ENCODE data around the gene ZNF385B. TPM values are rescaled to one million over a fixed set of nuclear protein-coding genes. Genes with fewer than 3 reads are reported as not detected.
"Not testable (repeated sequence)": the region's sequence is repeated elsewhere in the genome, so short reads cannot be mapped to it uniquely, and the experiment has no call there.

The ZNF385B gene
- polyA plus RNA-seq, 5 donors, result 4.2 to 7.1 (median 6.1) TPM

DNA sequence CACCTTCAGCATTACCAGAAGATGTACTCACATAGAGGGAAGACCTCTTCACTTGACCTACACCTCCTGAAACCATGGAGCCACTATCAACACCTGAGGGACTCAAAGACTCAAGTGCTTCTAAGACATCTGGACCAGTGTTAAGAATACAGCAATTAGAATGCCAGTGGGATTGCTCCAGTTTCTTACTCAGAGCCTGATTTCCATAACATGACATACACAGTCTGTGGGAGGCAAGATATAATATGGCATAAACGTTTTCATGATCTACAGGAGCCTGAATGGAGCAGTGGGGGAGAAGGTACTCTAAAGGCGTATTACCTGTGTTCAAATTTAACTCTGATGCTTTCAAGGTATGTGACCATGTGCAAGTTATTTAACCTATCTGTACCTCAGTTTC is 57.2 kb downstream of the ZNF385B start:
- no peak for DNase-seq

DNA sequence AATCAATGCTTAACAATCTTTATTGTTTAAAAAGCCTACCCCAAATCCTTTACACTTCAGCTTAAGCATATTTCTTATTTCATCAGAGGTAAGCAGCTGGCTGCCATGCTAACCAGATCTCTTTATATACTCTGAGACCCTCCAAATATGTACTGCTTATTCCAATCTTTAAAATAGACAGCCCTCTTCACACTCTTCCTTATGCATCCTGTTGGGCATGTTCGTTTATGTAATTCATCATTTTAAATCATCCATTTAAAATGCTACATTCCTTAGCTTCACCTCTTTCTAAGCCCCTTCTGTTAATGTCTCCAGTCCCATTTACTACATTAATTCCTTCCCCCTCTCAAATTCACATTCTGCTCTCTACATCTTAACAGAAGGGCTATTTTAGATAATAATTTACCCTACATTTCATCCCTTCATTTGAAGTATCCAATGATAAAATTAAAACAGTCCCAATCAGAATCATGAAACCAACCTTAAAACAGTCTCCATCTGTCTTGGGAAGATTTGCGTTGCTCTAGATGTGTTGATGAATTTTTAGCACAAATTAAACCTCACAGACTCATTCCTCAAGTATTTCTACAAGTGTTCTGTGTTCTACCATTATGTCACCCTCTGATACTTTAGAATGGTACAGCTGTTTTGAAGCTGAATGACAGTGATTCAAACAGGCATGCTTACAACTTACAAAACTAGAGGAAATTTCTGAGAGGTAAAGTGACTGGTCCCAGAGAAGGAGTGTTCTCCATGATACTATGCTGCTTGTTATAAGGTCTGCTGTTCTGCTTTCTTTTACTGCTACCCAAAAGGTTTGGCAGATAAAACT is 59.1 kb downstream of the ZNF385B start:
- DNase-seq, result no peak

DNA sequence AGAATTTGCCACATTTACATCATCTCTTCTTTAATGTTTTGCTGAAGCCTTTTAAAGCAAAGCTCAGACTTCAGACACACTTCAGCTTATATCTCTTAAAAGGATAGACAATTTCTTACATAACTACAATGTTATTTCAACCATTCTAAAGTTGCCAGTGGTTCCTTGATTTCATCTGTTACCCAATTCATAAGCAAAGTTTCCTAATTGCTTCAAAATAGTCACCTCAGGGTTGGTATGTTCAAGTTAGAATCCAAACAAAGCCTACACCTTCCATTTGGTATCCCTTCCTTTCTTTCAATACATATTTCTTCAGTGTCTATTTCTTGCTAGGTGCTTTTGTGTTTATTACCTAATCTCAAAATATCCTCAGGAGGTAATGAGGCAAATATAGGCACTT is 60.6 kb downstream of the ZNF385B start:
- DNase-seq, result no peak

DNA sequence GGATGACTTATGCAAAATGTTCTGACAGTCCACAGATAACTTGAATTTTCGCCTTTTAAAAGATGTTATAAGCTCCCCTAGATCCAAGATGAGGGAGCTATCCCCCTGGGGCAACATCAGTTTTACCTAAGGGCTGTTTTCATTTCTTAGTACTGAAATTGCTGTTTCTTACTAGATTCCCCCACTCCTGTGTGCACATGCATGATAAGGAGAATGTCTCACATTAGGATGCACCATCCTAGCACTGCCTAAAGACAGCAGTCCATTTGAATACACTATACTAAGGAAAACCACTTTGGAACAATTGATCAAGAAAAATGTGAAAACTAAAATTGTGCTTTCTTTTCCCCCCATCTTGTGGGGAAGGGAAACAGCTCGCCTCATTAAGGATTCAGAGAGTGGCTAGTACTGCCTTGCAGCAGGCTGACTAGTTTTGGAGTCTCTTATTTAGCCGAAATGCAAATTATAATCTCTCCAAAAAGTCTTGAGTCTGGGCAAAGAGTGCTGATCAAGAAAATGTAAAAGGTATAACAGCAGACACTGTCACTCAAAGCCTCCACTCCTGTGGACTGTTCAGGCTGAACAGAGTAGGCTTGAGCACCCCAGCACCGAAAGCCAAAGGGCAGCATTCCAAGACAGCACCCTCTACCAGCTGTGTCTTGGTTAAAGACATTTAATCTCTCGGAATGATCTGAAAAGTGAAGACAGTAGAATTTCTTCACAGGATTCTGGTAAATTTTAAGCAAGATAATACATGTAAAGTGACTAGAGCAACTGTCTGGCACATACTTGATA is 65.0 kb downstream of the ZNF385B start:
- DNase-seq, result no peak

DNA sequence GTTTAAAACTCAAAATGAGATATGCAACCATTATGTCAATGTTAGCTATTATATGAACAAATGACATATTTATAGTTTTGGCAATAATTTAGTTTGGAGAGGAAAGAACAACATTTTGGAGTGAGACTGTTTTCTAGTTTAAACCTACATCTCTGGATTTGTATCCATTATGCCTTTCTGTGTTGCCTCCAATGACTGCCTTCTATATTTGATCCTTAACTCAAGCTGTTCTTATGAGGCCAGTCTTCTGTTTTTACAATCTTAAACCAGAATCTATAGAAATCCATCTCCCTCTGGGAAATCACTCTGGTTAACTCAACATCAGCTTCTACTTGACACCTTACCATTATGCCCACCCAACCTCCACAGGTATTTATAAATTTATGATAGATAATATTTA is 67.5 kb downstream of the ZNF385B start:
- DNase-seq, result no peak

DNA sequence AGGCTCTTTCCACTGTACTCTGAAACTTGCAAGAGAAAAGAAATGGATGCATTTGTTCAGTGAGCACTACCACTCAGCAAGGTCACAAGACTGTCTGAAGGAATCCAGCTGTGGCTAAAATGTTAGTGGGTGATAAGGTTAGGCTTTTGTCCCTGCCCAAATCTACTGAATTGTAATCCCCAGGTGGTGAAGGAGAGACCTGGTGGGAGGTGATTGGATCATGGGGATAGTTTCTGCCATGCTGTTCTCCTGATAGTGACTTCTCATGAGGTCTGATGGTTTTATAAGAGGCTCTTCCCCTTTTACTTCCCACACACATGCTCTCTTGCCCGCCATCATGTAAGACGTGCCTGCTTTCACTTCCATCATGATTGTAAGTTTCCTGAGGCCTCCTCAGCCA is 68.2 kb downstream of the ZNF385B start:
- DNase-seq, result no peak

DNA sequence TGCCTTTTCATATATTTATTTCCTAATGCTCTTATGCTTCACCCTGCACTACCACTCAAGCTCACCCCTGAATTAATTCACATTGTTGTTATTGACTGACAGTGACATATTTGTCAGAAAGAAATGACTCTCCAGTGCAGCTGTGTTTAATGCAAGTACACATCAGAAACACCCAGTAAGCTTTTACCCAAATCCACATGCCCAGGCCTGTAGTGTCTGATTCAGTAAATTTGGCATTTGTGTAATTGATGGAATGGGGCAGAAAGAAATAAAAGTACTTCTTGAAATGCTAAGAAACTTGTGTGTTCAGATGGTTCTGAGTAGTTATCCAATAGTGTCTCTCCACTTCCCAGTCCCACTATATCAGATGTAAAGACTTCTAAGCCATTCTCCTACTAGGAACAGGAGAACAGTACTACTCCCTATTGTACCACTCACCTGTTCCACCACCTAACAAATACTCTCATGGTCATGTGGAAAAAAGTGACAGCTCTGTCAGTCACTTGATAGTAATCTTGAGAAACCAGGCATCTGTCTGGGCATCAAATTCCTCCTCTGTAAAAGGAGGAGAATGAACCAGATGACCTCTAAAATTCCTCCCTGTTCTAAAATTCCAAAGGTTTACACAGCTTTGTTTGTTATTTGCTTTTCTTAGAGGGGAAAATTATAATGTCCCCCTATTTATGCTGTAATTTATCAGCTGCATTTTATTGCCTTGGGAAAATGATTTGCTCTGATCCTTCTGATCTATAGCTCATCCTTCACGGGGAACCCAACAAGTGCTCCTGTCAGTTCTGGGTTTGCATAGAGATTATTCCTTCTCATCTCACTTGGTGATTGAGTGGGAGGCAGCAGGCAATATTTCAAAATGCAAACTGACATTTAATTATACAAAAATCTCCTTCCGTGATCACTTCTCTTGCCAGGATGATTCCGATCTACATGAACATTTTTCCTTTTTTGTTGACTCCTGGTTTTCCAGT is 70.9 kb downstream of the ZNF385B start:
- DNase-seq, result no peak

DNA sequence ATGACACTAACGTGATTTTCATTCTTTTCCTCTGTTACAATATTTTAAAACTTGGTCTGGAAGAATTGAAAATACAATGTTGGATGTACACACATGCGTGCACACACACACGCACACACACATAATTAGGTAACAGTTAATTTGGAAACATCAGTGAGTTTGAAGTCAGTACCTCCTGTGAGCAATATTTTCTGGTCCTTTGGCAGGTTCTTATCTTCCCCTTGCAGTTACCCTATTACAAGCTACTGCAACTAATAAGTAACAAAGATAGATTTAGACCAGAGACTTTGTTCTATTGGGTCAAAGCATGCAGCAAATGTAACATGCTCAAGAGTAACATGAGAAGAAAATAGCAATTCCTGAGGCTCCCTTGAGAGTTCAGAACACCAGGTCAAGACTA is 73.3 kb downstream of the ZNF385B start:
- no peak for DNase-seq

DNA sequence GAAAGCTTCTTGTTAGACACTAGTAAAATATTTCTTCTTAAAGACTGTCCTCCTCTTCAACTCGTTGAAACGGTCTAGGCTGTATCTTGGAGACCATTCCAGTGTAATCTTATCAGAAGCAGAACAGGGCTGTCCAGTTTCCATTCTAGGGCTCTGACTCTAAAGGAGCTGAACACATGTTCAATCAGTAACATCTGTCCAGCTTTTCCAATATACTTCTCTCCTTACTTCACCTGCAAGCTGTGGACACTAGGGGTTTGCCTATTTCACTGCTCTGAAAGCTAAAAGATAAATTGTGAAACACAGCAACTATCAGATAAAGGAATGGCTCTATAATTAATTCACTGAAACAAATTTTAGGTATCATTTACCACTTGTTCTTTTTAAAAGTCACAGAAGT is 73.8 kb downstream of the ZNF385B start:
- no peak for DNase-seq

DNA sequence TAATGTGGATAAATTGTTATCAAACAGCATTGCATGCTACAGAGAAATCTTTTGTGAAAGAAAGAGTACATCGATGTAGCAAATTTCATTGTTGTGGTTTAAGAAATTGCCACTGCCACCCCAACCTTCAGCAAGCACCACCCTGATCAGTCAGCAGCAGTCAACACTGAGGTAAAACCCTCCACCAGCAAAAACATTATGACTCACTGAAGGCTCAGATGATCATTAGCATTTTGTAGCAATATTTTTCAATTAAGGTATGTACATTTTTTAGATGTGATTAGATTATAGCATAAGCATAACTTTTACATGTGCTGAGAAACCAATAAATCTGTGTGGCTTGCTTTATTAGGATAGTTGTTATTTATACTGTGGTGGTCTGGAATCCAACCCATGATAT is 75.5 kb downstream of the ZNF385B start:
- DNase-seq, result no peak

DNA sequence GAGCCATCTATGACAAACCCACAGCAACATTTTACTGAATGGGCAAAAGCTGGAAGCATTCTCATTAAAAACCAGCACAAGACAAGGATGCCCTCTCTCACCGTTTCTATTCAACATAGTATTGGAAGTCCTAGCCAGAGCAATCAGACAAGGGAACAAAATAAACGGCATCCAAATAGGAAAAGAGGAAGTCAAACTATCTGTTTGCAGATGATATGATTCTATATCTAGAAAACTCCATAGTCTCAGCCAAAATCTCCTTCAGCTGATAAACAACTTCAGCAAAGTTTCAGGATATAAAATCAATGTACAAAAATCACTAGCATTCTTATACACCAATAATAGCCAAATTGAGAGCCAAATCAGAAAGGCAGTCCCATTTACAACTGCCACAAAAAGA is 79.1 kb downstream of the ZNF385B start:
- not testable (repeated sequence) for DNase-seq

DNA sequence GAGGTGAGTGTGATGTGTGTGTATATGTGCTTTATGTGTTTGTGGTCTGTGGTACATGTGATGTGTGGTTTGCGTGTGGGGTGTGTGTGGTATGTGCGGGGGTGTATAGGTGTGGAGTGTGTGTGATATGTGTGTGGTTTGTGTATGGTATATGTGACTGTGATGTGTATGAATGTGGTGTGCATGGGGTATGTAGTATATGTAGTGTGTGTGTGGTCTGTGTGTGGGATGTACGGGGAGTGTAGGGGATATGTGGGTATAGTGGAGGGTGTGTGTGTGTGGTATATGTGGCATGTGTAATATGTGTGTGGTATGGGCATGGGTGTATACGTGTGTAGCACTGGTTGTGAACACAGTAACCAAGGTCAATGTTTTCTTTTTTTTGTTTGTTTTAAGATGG is 87.4 kb downstream of the ZNF385B start:
- DNase-seq, result no peak

DNA sequence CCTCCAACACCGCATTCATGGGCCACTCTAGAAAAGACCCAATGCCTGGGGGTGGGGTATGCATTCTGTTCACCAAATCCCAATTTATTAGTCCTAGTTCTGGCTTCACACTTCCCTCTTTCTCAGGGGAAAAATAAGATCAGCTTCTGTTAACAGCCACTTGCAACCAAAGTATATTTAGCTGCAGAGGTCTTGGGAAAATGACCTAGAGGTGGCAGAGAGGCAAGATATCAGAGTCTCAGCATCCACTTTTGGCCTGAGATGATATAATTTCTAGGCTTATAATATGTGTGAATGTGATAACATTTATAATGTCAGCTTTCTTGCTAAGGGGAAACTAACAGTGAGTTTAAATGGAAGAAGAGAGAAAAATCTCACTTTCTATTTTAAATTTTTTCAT is 89.1 kb downstream of the ZNF385B start:
- DNase-seq, result peak in 1 of 2 donors; percentile 27

DNA sequence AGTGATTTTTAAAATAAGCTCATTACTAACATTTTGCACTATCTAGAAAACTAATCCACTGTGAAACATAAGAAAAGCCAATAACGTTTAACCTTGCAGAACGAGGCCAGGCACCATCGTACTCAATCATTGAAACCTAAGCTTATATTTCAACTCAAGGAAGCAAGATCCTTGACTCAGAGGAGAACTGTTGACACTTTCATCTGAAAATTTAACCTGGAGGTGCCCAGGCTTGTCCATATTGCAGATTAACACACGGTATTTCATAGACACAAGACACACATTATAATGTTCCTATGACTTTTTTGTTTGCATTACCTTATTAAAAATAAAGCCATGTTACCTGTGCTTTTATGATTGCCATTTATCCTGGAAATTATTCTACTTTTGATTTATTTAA is 89.6 kb downstream of the ZNF385B start:
- DNase-seq, result no peak

DNA sequence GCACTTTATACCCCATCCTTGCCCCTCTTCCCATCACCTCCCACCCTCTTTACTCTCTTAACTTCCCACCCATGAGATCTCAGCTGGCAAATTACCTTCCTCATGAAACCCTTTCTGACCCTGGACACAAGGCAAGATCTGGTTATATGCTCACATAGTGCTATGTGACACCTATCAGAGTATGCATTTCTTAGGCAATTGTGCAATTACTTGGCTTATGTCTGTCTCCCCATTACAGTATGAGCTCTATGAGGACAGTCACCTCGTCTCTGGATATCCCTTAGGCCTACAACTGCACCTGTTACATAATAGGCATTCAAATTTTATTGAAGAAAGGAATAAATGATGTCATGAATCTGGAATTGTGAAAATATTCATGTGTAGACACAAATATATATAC is 91.4 kb downstream of the ZNF385B start:
- no peak for DNase-seq

DNA sequence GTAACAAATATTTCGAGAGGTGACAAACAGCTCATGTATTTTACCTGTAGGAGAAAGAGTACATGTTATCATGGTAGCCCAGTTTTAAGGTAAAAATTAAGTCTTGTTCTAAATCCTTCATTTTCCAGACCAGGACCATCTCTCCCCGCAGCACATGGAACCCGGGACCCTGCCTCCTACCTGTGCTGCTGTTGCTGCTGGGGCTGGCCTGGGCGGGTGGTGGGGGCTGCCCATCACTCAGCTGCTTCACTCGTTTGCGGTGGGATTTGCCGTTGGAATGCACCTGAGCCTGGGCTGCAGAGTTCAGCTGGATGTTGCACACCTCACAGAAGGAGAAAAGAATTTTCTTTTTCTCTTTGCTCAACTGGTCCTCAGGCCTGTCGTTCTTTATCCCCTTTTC is 92.1 kb downstream of the ZNF385B start:
- DNase-seq, result no peak

DNA sequence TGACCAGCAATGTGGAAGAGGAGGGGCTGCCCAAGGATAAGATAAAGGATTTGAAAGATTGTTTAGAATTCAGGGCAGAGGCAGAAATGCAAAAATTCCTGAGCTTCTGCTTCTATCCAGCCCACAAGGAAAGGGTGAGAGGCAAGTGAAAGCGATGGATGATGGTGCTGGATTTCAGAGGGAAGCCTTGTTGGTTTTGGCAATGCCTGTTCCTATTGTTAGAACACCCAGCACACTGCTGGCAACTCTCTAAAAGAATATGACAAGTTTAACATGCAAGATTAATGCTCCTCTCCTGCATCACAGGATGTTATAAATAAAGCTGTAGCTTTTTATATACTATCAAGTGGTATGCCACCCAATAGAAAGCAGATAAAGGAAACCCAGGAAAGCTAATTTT is 92.6 kb downstream of the ZNF385B start:
- no peak for DNase-seq

DNA sequence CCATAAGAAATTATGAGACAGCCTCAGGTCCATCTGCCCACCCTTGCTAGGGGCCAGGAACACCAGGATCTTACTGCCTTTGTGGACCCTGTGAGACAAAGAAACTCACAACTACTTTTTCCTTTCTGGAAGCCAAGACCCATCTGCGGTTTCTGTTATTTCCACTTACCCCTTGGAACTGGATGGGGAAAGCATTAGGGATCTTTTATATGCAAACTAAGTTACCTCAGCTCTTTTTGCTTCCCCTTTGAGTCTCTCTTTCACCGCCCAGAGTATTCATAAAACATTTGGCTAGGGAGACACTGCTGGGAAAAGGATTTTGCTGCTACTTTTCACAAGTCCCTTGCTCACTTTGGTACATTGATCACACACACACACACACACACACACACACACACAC is 95.7 kb downstream of the ZNF385B start:
- no peak for DNase-seq

DNA sequence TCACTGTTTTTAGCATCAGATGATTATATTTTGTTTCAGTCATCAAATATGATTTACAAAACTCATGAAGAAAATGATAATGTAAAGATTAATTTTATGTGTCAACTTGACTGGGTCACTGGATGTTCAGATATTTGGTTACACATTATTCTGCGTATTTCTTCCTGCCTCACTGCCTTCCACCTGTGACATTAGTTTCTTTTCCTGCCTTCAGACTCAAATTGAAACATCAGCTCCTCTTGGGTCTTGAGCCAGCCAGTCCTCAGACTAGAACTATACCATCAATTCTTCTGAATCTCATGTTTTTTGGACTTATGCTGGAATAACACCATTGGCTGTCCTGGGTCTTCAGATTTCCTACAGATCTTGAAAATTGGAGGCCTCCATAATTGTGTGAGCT is 96.7 kb downstream of the ZNF385B start:
- no peak for DNase-seq

DNA sequence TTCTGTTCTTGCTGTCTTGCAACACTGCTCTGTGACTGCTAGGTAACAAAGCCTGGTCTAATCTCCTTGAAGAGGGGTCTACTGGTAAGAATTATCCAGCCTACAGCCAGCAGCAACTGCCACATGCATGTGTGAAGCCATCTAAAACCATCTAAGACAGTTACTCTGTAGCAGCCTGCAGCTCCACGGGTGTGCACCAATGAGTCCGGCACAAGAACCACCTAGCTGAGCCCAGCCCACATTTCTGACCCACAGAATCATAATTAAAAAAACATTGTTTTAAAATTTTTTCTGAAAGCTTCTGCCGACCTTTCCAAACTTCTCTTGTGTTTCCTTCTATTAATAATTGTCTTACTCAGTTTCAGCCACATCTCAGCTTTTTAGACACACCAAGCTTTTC is 102.8 kb downstream of the ZNF385B start:
- no peak for DNase-seq

DNA sequence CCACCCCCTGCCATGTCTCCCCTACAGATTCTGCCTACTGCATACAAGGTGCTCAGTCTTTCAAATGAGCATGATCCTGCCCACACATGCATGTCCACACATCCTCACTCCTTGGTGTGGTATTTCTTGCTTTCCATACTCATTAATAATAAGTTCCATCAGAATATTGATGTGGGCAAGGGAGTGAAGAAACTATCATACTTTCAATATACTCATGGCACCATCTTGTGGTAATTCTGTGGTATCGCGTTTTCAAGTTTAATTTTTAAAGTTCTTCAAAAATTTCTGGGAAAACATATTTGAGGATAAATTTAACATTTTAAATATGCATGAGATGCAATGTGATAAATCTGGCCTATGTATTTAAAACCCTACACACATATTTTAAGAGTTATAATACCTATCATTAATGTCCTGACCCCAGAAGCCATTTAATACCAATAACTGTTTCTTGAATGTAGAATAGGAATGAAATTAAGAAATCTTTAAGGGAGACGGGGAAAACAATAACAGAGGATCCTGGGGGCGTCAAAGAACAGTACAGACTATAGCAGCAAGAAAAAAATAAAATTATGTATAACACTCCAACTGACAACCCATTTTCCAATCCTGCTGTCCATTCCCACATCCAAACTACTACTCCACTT is 110.1 kb downstream of the ZNF385B start:
- peak in 1 of 2 donors; percentile 32 for DNase-seq

DNA sequence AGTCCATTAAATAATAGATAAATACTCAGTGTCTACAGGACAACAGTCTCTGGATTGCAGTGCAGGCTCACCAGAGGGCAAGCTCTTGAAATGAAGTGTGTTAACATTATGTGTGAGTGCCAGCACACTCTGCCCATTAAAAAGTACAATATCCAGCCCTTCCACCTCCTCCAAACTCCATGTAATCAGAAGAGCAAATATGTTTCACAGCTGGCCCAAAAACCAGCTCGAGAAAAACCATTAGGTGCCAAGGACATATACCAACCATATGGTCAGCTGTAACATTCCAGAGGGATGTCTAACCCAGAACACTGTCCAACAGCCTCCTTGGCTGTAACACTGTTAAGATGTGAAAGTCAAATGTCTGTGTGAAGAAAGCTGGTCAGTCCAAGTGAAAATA is 112.2 kb downstream of the ZNF385B start:
- no peak for DNase-seq
